NCI-H146 (cell line): ENCODE measurements around the gene PHF20.
A peak's percentile ranks its signal among the peaks of the same experiment; 100 is the strongest.
"Not testable (repeated sequence)": the region's sequence is repeated elsewhere in the genome, so short reads cannot be mapped to it uniquely, and the experiment has no call there.

Experiments
- DNase-seq: peaks from one replicate; lab custom pipeline; 2025; lab: John Stamatoyannopoulos, UW

PHF20 gene

GRCh38 chr20:35771689-35772562 lies at the start of gene PHF20:
PHF20 (plus strand) TSS chr20:35772015; CDS start chr20:35801523, 29,508 bp downstream.
- peak; percentile 99 for DNase-seq

- not testable (repeated sequence) for DNase-seq
Observed at GRCh38 chr20:35723275-35723639, 48.6 kb upstream of the PHF20 start.

DNA sequence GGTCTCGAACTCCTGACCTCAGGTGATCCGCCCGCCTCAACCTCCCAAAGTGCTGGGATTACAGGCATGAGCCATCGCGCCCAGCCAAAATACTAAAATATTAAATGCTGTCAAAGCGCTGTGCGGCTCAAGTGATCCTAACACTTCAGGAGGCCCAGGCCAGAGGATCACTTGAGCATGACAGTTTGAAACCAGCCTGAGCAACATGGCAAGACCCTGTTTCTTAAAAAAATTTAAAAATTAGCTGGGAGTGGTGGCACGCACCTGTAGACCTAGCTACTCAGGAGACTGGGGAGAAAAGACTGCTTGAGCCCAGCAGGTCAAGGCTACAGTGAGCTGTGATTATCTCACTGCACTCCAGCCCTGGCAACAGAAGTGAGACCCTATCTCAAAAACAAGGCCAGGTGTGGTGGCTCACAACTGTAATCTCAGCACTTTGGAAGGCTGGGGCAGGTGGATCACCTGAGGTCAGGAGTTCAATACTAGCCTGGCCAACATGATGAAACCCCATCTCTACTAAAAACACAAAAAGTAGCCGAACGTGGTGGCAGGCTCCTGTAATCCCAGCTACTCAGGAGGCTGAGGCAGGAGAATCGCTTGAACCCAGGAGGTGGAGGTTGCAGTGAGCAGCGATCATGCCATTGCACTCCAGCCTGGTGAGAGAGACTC lies 48.0 kb upstream of the PHF20 start:
- not testable (repeated sequence) for DNase-seq

DNA sequence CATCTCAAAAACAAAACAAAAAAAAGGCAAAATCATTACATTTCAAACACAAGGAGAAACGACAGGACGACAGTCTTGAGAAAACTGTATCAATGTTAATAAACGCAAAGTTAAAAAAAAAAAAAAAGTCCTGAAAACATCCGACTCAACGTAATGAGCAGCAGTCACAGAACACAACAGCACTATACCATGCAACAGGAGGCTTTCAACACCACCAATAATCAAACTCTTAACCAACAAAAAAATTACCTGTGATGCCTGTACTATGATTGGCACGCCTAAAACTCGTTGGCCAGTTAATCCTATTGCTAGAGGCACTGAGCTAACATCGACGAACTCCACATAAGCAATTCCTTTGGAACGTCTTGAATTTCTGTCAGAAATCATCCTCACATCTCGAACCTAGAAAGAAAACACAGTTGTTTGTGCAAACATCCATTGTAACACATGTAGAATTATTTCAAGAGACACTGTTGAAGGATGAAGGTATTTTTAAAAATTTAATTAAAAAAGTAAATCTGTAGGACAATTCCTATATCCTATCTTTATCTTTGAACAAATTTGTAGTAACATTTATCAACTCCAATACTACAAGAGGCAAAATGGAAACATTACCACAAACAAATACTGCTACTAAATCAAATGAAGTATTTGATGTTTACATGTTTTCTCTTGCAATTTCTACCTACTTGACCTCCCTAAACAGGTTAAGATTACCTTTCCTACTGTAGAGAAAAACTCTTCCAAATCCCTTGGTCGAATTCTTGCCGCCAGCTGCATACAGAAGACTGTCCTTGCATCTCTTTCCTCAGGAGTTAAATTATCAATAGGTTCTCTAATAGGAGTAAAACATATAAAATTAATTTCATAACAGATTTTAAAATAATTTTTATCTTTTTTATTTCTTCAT lies 47.2 kb upstream of the PHF20 start:
- DNase-seq = no peak

GRCh38 chr20:35726842-35727711 lies 44.7 kb upstream of the PHF20 start:
- DNase-seq = no peak

DNA sequence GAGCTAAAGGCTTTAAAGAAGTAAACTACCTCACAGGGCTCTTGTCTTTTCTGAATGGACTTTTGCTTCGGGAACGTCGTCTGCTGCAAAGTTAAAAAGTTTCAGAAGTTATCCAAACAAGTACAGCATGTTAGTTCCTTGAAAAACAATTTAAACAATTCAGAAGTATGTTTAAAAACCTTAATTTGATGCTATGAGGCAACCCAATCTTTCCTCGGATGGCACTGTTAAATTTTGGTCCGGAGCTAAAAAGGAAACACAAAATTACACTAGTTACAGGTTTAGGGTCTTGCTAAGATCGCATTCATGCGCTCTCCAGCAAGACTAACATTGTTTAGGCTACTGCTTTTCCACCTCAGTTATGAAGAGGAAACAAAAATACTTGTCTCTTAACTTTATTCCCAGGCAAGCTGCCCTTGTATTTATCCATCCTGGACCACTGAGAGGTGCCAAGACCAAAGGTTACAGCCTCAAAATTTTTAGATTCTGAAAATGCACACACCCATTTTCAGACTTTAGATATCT lies 42.5 kb upstream of the PHF20 start:
- DNase-seq = no peak

GRCh38 chr20:35729836-35730582 lies 41.8 kb upstream of the PHF20 start:
- DNase-seq = no peak

DNA sequence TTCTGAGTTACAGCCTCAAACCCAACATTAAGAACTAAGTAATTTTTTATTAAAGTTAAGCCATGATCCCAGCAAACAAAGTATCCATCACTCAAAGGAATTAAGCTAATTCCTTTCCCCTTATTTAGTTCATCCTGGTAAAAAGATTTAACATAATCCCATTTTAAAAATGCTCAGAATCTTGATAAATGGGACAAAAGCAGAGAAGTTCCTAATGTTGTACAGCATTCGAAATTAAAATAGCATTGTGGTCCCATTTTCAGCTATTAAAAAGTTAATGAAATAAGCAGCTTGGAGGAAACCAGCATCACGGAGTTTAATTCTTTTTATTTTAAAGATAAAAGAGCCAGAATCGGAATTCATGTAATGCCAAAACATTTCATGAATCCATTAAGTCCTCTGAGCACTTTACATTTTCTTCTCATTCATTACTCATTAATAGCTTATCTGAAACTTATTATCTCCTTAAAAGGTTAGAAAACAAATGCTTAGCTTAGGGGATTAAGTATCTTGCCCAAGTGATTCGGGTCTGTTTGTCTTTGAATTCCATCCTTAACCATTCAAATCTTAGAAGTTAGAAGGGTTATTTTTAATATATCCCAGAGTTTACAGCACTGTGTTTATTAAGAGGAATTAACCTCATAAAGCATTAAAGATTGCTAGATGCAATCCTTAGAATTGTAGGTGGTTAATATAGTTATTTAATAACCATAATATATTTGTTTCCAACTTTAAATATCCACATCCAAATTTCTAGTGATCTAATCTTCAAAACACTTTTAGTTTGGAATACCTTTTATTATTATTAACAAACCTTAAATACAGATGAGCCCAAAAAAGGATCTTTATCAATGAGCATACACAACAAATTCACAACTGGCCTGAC lies 41.0 kb upstream of the PHF20 start:
- no peak for DNase-seq

DNA sequence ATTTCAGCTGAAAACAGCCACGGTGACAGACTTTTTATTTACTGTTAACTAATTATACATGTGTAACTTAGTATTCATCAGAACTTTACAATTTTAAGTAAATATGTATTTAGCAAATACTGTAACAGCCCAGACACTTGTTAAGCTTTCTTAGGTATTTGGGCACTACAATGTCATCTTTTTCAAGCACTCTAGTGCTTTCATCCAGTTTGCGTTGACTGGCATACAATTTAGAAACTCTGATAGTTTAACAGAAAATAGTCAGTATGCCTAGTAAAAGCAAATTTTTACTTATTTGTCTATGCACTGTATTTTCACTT lies 40.4 kb upstream of the PHF20 start:
- no peak for DNase-seq

DNA sequence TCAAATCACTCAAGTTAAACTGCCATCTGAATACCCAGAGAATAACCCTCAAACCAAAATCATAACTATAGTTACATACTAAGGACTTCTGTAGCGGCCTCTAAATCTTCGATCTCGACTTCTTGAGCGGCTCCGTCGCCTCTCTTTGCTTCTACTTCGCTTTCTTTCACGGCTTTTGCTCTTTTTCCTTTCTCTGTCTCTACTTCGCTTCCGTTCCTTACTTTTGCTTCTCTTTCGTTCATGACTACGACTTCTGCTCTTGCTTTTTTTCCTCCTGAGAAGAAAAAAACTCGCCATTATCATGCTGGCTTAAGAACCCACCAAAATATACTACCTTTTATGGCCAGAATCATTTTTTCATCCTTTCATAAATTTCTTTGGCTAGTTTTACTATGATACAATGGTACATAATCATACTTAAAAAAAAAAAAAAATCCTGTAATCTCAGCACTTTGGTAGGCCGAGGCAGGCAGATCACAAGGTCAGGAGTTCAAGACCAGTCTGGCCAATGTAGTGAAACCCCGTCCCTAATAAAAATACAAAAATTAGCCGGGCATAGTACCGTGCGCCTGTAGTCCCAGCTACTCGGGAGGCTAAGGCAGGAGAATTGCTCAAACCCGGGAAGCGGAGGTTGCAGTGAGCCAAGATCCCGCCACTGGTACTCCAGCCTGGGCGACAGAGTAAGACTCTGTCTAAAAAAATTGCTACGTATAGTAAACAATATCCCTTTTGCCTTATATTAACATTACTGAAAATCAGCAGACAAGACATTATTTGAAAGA lies 39.8 kb upstream of the PHF20 start:
- no peak for DNase-seq

GRCh38 chr20:35732644-35732982 lies 39.2 kb upstream of the PHF20 start:
- no peak for DNase-seq

DNA sequence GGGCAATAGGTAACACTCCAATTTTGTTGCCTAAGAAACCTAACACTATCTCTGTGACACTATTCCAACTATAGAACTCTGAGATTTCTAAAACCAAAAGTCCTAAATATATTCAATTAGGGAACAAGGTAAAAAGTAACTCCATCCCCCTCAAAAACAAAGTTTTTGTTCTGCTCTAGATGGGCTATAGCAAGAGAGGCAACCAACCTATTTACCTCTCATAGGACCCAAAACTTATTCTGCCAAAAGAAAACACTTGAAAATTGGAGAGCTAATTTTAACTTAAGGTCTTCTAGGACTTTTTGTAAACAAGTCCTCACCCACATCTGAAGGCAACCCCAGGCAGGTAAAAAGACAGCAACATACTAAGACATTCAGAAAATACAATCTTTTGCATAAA lies 37.4 kb upstream of the PHF20 start:
- no peak for DNase-seq

GRCh38 chr20:35734777-35735649 lies 36.8 kb upstream of the PHF20 start:
- no peak for DNase-seq

DNA sequence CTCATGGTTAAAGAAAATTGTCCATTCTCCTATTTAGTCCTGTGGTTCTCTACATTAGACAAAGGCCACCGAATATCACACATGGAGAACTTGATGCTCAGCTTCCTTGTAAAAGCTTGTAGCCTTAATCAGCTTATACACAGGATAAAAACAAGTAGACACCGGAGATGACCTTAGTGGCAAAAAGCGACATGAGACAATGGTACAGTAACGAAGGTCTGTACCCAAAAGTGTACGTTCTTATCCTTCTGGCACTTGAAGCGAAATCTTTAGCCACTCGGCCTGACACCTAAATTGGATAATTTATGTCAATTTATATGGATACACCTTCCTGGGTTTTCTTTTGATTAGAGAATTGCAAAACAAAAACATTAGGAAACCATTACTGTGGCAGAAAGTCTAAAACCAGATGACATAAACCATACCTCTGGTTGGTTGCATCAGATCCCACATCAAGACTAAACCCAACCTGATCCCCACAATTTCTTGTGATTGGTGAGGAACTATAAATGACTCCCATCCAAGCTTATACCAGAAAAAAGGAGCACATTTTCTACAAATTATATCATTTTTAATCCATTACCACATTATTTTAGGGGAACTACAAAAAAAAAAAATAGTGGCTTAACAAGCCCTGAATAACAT lies 35.9 kb upstream of the PHF20 start:
- no peak for DNase-seq

DNA sequence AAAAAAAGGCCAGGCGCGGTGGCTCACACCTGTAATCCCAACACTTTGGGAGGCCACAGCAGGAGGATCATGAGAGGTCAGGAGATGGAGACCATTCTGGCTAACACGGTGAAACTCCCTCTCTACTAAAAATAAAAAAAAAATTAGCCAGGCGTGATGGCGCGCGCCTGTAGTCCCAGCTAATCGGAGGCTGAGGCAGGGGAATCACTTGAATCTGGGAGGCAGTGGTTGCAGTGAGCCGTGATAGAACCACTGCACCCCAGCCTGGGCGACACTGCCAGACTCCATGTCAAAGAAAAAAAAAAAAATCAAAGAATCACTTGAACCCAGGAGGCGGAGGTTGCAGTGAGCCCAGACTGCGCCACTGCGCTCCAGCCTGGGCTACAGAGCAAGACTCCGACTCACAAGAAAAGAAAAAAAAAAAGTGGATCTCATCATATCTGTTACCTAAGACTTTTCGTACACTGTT lies 33.9 kb upstream of the PHF20 start:
- DNase-seq = no peak

- no peak for DNase-seq
Observed at GRCh38 chr20:35738410-35739179, 33.2 kb upstream of the PHF20 start.
